ENCODE data around the gene KLHDC8A.

KLHDC8A gene

DNA sequence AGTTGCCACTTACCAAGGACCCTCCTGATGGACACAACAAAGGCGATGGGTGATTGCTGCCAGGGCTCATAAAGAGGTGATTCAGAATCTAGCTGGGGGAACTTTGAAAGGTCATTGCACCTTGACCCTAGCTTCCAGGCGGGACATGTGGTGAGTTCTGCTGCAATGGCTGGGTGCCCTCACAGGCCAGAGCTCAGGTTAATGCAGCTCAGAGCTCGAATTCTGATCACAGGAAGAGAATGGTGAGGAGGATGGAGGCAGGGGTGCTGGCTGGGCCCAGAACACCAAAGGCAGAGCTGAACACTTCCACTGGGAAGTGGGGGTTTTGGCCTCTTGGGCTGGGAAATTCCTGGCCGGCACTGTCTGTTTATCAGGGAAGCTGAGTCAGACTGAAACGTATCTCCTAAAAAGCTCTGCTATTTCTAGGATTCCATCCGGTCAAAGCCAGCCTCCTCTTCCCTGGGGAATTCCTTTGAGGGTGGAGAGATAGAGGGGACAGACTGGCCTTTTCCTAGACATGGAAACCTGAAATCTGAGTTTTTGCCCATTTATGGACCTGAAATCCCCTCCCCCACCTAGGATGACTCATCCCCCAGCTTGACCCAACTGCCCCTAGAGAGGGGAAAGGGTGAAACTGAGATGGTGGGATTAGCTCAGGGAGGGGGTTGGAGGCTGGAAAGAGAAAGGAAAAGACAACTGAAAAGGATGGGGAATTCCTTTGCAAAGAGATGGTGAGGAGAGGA, 62.4 kb downstream of the KLHDC8A start:
- DNase-seq (ENCODE audit: low spot score), result peak; percentile 83

DNA sequence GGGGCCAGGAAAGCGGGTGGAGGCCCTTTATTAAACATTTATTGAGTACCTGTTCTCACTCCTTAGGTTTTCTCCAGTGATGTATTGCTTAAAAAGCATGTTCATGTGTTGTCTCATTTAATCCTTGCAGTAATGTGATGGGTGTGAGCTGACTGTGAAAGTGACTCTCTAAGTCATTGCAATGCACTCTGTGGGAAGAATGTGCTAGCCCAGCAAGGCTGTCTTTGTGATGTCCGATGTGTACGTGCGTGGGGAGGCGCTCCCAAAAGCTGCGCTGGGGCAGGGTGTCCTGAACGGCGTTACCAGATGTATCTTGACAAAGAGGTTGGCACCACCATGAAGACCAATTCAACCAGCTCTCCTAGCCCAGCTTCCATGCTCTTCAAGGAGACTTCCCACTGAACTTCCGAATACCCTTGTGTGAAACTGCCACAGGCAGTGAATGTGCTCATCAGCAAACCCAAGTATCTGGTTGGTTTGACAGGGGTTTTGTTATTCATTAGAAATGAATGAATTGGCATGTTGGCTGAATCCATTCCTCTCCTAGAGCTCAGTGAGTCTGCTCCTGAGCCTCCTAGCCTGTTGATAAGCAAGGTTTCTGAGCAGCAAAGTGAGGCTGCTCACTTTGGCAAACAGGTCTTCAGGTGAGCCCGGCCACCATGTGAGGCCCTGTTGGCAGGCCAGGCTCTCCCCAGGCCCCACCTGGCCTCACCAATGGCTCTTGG, 63.2 kb downstream of the KLHDC8A start:
- no peak for DNase-seq (ENCODE audit: low spot score)

DNA sequence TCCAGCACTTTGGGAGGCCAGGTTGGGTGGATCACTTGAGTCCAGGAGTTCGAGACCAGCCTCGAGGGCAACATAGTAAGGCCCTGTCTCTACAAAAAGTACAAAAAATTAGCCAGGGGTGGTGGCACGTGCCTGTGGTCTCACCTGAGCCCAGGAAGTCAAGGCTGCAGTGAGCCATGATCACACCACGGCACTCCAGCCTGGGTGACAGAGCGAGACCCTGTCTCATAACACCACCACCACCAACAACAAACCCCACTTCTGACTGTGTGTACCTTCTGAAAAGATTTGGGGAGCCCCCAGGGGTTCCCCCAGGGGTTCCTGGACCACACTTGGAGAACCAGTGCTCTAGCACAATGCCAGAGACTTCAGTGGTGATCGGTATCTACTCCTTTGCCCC, 65.1 kb downstream of the KLHDC8A start:
- DNase-seq (ENCODE audit: low spot score), result no peak

DNA sequence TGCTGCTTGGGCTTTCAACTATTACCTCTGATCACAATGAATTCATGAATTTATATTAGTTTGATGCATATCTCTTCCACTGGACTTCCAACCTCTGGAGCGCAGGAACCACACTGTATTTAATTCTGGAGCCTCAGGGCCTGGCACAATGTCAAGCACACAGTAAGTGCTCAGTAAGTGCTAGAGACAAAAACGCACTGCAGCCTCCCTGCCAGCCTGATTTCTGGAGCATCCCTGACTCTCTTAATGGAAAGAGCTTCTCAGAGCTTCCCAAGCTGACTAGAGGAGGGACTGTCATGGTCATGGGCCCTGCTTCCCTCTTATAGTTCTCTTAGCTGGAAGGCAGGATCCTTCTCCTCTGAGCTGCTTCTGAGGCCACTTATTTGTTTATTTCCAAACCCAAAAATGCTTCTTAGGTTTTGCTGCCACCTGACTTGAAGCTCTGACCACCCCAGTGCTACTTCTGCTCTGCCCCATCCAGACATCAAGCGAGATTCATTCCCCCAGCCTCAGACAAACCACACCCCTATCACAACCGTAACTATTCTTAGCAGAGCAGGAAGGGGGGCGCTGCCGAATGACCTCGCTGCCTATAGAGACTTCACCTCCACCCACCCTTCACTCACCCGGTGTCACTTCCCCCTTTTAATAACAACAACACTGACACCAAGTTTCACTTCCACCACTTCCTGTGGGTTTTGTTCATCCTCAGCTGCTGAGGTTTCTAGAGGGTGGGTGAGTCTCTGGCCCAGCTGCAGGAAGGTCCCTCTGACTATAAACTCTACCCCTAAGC, 68.8 kb downstream of the KLHDC8A start:
- DNase-seq (ENCODE audit: low spot score), result no peak

DNA sequence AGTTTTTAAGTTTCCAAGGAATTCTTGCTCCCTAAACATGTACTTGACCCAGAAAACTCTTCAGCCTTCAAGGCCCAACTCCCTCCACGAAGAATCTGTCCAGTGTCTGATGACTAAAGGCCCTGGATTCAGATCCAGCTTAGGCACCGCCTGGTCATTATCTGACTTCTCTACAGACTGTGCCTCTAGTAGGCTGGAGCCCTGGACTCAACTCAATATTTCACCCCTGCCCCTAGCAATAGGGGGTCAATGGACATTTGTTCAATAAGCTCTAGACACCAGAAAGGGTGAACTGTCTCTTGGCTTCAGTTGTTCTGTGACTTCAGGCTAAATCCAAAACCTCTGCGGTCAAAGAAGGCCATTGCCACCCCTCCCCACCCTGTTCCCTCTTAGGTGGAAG, 69.6 kb downstream of the KLHDC8A start:
- DNase-seq (ENCODE audit: low spot score), result no peak

DNA sequence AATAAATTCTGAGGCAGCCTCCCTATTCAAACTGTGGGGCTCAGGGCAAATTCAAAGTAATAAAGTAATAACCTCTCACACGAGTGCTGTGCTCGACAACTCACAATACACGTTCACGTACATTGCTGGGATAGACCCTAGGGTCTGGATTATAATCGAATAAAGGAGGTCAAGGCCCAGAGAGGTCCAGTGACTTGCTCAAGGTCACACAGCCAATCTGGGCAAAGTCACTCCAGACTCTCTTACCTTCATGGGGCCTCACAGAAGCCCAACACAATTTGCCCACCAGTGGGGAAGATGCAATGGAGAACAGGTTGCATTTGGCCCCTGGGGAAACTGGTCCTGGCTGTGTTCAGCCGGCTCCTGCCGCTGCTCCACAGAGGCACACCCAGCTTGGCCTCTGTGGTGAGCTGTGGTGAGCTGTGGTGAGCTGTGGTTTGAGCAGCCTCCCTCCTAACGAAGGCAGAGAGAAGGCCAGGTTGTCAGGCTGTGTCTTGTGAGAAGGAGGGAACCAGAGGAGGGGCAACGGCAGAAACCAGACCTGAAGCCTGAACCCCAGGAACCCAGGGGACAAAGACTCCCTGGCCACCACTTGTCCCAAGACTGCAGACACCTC, 70.3 kb downstream of the KLHDC8A start:
- DNase-seq (ENCODE audit: low spot score), result no peak
